Mucosa of descending colon (tissue), 3 donors: Measurements from ENCODE around the gene LYZL6. TPM values are rescaled to one million over a fixed set of nuclear protein-coding genes. Genes with fewer than 3 reads are reported as not detected.

Experiments used
- ATAC-seq: fragments of 200-7000 bp; cut with Tn5 transposase; one replicate; pipeline ENCODE4 v1.9.1; 2020; ENCODE audit warnings: mild to moderate bottlenecking, moderate library complexity
- DNase-seq, 3 donors: peaks; one replicate each; pipeline ENCODE4 v3.0.0-alpha.2; 2020
- H3K36me3 ChIP-seq: fragments of 200-600 bp; one replicate; pipeline ENCODE4 v1.8.0; 2021; ENCODE audit warnings: low read depth, mild to moderate bottlenecking
- H3K4me1 ChIP-seq: fragments of 200-600 bp; one replicate; pipeline ENCODE4 v1.8.0; 2021; ENCODE audit warnings: low read depth, mild to moderate bottlenecking
- H3K4me3 ChIP-seq: fragments of 200-600 bp; one replicate; pipeline ENCODE4 v1.8.0; 2021; ENCODE audit warnings: mild to moderate bottlenecking
- H3K9me3 ChIP-seq: fragments of 200-600 bp; one replicate; pipeline ENCODE4 v1.8.0; 2021; ENCODE audit warnings: mild to moderate bottlenecking
- intact Hi-C, 2 donors: fragments of 100-400 bp; cut with DNase I in 1 of 2; cut with micrococcal nuclease in 1 of 2; formaldehyde crosslinking; loops; one replicate each; pipeline versions ENCODE4 v1.11.0 to v1.11.1; 2022; cut with DNase I, micrococcal nuclease
- total RNA-seq, 3 donors: library from RNA; stranded (reverse); fragmentation: NEBNext Ultra II Directional in 2 of 3; extraction: Animal tissue kit (Norgen Biotek cat#: 25700) in 2 of 3; gene quantifications; one replicate each; pipeline versions ENCODE4 v1.2.1 to v1.2.4, GENCODE V29; 2021 to 2023
- TF ChIP-seq, protein P1 (sequence below): fragments of 200-600 bp; IDR thresholded peaks from one replicate; pipeline ENCODE4 v1.8.0; 2022; ENCODE audit warnings: antibody characterized with exemption, mild to moderate bottlenecking
- donor health status: DM: no; HTN: no; CAD: no; lungs with moderate emphysema.
- donor health status: DM: no; HTN: no; CAD: no.
- donor health status: DM: no; HTN: yes; CAD: no.

Gene LYZL6
- total RNA-seq, 3 donors from 2014 or later = not detected

DNA sequence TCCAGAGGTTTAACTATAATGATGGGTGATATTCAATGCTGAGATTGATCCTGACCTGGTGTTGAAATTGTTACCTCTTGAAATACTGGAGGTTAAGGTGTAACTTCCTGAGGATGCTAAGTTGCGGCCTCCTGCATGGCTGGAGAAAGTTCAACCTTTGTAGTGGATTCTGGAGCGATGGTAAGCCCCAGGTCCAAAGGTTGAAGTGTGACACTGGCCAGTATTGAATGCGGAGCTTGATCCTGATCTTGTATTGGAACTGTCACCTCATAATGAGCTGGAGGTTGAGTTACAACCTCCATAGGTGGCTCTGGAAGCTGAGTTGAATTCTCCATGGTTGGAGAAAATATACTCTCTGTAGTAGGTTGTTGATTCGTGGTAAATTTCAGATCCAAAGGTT lies 29.9 kb downstream of the LYZL6 start:
- H3K36me3 ChIP-seq = no peaks in the 10 kb centered on the region
- TF ChIP-seq, protein P1, sequence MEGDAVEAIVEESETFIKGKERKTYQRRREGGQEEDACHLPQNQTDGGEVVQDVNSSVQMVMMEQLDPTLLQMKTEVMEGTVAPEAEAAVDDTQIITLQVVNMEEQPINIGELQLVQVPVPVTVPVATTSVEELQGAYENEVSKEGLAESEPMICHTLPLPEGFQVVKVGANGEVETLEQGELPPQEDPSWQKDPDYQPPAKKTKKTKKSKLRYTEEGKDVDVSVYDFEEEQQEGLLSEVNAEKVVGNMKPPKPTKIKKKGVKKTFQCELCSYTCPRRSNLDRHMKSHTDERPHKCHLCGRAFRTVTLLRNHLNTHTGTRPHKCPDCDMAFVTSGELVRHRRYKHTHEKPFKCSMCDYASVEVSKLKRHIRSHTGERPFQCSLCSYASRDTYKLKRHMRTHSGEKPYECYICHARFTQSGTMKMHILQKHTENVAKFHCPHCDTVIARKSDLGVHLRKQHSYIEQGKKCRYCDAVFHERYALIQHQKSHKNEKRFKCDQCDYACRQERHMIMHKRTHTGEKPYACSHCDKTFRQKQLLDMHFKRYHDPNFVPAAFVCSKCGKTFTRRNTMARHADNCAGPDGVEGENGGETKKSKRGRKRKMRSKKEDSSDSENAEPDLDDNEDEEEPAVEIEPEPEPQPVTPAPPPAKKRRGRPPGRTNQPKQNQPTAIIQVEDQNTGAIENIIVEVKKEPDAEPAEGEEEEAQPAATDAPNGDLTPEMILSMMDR = no peak
- H3K4me1 ChIP-seq = no peaks in the 10 kb centered on the region
- no peak overlapping the region for H3K4me3 ChIP-seq
- intact Hi-C loops = no loop called here
- DNase-seq (no peak), ATAC-seq (no peak)
- H3K9me3 ChIP-seq = no peaks in the 10 kb centered on the region

DNA sequence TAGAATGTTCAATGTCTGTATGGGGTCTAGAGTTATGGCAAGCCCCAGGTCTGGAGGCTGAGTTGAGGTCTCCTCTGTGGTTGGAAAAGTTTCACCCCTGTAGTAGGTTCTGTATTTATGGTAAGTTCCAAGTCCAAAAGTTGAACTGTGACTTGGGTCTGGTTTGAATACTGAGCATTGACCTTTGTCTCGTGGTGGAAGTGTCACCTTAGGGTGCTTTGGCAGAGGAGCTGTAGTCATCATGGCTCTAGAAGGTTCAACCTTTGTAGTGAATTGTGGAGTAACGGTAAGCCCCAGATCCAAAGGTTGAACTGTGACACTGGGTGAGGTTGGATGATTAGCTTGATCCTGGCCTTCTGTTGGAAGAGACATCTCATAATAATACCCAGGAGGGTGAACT lies 30.6 kb downstream of the LYZL6 start:
- intact Hi-C loops = no loop called here
- Histone ChIP-seq H3K9me3 (no peaks in the 10 kb centered on the region), H3K36me3 (no peaks in the 10 kb centered on the region), H3K4me1 (no peaks in the 10 kb centered on the region), H3K4me3 (no peak overlapping the region)
- no peak for ATAC-seq
- TF ChIP-seq, protein P1 = no peak
- DNase-seq = no peak

DNA sequence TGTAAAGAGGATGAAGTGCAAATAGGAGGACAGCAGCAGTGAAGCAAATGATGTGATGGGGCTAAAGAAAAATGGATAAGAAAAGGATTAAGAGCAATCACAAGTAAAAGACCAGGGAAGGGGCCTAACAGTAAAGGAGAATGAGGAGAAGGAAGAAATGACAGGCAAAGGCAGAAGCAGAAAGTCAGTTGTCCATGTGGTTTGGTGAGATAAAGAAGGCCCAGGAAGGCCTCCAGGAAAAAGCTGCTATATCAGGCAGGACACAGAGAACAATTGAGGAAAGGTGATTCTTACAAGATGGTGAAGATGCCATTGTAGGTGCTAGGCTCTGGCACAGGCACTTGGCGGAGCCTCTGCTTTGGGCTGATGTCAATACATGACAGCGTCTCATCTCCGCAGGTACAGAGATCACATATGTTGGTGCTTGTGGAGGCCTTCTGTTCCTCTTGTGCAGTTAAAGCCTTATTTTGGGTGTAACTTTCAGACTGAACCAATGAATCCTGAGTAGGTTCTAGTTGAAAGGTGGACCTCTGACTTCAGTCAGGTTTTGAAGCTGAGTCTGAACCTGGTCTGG lies 31.1 kb downstream of the LYZL6 start:
- Histone ChIP-seq H3K4me3 (no peak overlapping the region), H3K9me3 (no peaks in the 10 kb centered on the region), H3K4me1 (no peaks in the 10 kb centered on the region), H3K36me3 (no peaks in the 10 kb centered on the region)
- DNase-seq = no peak
- no peak for ATAC-seq
- TF ChIP-seq, protein P1 = no peak
- intact Hi-C loops = no loop called here

DNA sequence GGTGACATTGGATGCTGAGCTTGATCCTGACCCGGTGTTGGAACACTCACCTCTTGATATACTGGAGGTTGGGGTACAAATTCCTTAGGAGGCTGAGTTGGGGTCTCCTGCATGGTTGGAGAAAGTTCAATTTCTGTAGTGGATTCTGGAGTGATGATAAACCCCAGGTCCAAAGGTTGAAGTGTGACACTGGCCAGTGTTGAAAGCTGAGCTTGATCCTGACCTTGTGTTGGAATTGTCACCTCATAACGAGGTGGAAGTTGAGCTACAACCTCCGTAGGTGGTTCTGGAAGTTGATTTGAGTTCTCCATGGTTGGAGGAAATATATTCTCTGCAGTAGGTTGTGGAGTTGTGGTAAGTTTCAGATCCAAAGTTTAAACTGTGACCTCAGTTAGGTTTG lies 34.1 kb downstream of the LYZL6 start:
- Histone ChIP-seq H3K4me3 (no peak overlapping the region), H3K36me3 (no peaks in the 10 kb centered on the region), H3K9me3 (no peaks in the 10 kb centered on the region), H3K4me1 (no peaks in the 10 kb centered on the region)
- TF ChIP-seq, protein P1 = no peak
- ATAC-seq (no peak), DNase-seq (no peak)
- intact Hi-C loops = no loop called here

DNA sequence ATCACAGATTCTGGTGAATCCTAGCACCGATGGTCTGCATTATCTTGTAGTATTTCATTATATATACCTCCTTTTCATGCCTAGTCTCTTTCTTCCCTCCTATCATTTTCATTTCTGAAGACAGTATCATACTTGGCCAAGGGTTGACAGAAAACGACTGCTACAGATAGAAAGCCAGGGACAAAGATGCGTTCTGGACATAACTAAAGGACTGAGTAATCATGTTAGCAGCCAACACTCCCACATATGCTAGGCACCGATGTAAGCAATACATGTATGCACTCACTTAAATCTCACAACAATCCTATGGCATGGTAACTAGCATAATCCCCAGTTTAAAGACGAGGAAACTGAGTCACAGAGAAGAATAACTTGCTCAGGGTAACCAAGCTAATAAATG lies 35.8 kb downstream of the LYZL6 start:
- TF ChIP-seq, protein P1 = no peak
- no peaks in the 10 kb centered on the region for H3K9me3 ChIP-seq
- H3K4me1 ChIP-seq = no peaks in the 10 kb centered on the region
- ATAC-seq (no peak), DNase-seq (no peak)
- no peak overlapping the region for H3K4me3 ChIP-seq
- intact Hi-C loops = no loop called here
- H3K36me3 ChIP-seq = no peaks in the 10 kb centered on the region
